OCI-LY1 (cell line): Measurements from ENCODE around the gene TIMM29.
"Not testable (repeated sequence)": the region's sequence is repeated elsewhere in the genome, so short reads cannot be mapped to it uniquely, and the experiment has no call there.

ENCODE experiments used
- H2AFZ ChIP-seq: fragments of 200-600 bp; sonication (generic), shearing (Covaris generic); 2 replicates; pipeline ENCODE4 v1.6.0; 2014; ENCODE audit warnings: antibody characterized with exemption, mild to moderate bottlenecking, low read length
- H3F3A ChIP-seq: fragments of 200-600 bp; sonication (generic), shearing (Covaris generic); 2 replicates; pipeline ENCODE4 v1.6.0; 2014; ENCODE audit warnings: mild to moderate bottlenecking, antibody characterized with exemption, low read length, moderate library complexity; ENCODE audit not compliant: insufficient read depth
- H3K27ac ChIP-seq: fragments of 200-600 bp; sonication (generic); 2 replicates; pipeline ENCODE4 v1.5.1; 2014; ENCODE audit warnings: low read length, mixed run types, mild to moderate bottlenecking, low read depth; ENCODE audit not compliant: poor library complexity, severe bottlenecking
- H3K27me3 ChIP-seq: fragments of 200-600 bp; sonication (generic); 2 replicates; pipeline ENCODE4 v1.6.0; 2014; ENCODE audit warnings: antibody characterized with exemption, mild to moderate bottlenecking, low read length, moderate library complexity; ENCODE audit not compliant: insufficient read depth
- H3K36me3 ChIP-seq: fragments of 200-600 bp; sonication (generic); 2 replicates; pipeline ENCODE4 v1.6.1; 2014; ENCODE audit warnings: mild to moderate bottlenecking, antibody characterized with exemption, low read length, moderate library complexity, mixed read lengths; ENCODE audit not compliant: insufficient read depth
- H3K4me1 ChIP-seq: fragments of 200-600 bp; sonication (generic); 2 replicates; pipeline ENCODE4 v1.5.1; 2014; ENCODE audit warnings: mild to moderate bottlenecking, low read length, moderate library complexity; ENCODE audit not compliant: insufficient read depth, severe bottlenecking
- H3K4me2 ChIP-seq: fragments of 200-600 bp; sonication (generic), shearing (Covaris generic); 2 replicates; pipeline ENCODE4 v1.6.1; 2014; ENCODE audit warnings: low read length
- H3K4me3 ChIP-seq: fragments of 200-600 bp; sonication (generic); 2 replicates; pipeline ENCODE4 v1.5.1; 2014; ENCODE audit warnings: low read length, low read depth, mild to moderate bottlenecking, mixed read lengths; ENCODE audit not compliant: poor library complexity, severe bottlenecking
- H3K79me2 ChIP-seq: fragments of 200-600 bp; shearing (Covaris generic); 2 replicates; pipeline ENCODE4 v1.6.1; 2016; ENCODE audit warnings: mixed run types, low read length, mixed read lengths; ENCODE audit not compliant: insufficient read depth
- H3K9ac ChIP-seq: fragments of 200-600 bp; sonication (generic), shearing (Covaris generic); 2 replicates; pipeline ENCODE4 v1.6.1; 2014; ENCODE audit warnings: mild to moderate bottlenecking, low read length, mixed read lengths
- H3K9me2 ChIP-seq: fragments of 200-600 bp; sonication (generic), shearing (Covaris generic); 2 replicates; pipeline ENCODE4 v1.6.1; 2014; ENCODE audit warnings: low read depth, mild to moderate bottlenecking, low read length, mixed read lengths
- H3K9me3 ChIP-seq: fragments of 200-600 bp; shearing (Covaris generic); 2 replicates; pipeline ENCODE4 v1.6.1; 2014; ENCODE audit warnings: low read length, mixed read lengths
- H4K20me1 ChIP-seq: fragments of 200-600 bp; sonication (generic), shearing (Covaris generic); 2 replicates; pipeline ENCODE4 v1.6.0; 2016; ENCODE audit warnings: mild to moderate bottlenecking, low read length; ENCODE audit not compliant: insufficient read depth
- EZH2 ChIP-seq: fragments of 200-600 bp; sonication (generic), shearing (Covaris generic); IDR thresholded peaks from 2 replicates; pipeline ENCODE4 v1.8.0; 2017; ENCODE audit warnings: borderline replicate concordance, mixed run types, mild to moderate bottlenecking, antibody characterized with exemption, low read length, moderate library complexity, mixed read lengths
- TF ChIP-seq, protein P1 (sequence below): fragments of 200-600 bp; sonication (generic), shearing (Covaris generic); IDR thresholded peaks from 2 replicates; pipeline ENCODE4 v1.5.1; 2017; ENCODE audit warnings: mild to moderate bottlenecking, antibody characterized with exemption, low read length, moderate library complexity, mixed read lengths

TIMM29 gene

DNA sequence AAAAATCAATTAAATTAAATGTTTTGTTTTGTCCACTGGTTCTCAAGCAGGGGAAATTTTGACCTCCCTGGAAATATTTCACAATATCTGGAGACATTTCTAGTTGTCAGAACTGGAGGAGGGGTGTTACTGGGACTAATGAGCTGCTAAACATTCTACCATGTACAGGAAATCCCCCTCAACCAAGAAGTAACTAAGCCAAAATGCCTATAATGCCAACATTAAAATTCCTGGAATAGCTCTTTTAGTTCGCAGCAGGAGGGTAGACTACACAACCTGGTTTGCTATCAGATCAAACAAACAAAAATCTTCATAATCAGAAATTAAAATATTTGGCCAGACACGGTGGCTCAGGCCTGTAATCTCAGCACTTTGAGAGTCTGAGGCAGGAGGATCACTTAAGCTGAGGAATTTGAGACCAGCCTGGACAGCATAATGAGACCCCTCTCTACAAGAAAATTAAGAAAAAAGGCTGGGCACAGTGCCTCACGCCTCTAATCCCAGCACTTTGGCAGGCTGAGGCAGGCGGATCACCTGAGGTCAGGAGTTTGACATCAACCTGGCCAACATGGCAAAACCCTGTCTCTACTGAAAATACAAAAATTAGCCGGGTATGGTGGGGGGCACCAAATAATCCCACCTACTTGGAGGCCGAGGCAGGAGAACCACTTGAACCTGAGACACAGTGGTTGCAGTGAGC lies 18.5 kb downstream of the TIMM29 start:
- no peaks in the 10 kb centered on the region for H3K9me2 ChIP-seq
- H3K4me3 ChIP-seq = no peak overlapping the region
- no peak for TF ChIP-seq EZH2
- TF ChIP-seq, protein P1, sequence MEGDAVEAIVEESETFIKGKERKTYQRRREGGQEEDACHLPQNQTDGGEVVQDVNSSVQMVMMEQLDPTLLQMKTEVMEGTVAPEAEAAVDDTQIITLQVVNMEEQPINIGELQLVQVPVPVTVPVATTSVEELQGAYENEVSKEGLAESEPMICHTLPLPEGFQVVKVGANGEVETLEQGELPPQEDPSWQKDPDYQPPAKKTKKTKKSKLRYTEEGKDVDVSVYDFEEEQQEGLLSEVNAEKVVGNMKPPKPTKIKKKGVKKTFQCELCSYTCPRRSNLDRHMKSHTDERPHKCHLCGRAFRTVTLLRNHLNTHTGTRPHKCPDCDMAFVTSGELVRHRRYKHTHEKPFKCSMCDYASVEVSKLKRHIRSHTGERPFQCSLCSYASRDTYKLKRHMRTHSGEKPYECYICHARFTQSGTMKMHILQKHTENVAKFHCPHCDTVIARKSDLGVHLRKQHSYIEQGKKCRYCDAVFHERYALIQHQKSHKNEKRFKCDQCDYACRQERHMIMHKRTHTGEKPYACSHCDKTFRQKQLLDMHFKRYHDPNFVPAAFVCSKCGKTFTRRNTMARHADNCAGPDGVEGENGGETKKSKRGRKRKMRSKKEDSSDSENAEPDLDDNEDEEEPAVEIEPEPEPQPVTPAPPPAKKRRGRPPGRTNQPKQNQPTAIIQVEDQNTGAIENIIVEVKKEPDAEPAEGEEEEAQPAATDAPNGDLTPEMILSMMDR = no peak
- no peaks in the 10 kb centered on the region for H3F3A ChIP-seq
- no peak overlapping the region for H2AFZ ChIP-seq
- no peaks in the 10 kb centered on the region for H3K9me3 ChIP-seq
- H3K4me1 ChIP-seq = peaks cover 30% of the 10 kb centered on the region
- H3K27me3 ChIP-seq = no peaks in the 10 kb centered on the region
- no peaks in the 10 kb centered on the region for H3K36me3 ChIP-seq
- H3K4me2 ChIP-seq = no peak overlapping the region
- peak overlapping the region; percentile 48 for H3K27ac ChIP-seq
- H3K79me2 ChIP-seq = no peaks in the 10 kb centered on the region
- no peak overlapping the region for H3K9ac ChIP-seq
- no peaks in the 10 kb centered on the region for H4K20me1 ChIP-seq

DNA sequence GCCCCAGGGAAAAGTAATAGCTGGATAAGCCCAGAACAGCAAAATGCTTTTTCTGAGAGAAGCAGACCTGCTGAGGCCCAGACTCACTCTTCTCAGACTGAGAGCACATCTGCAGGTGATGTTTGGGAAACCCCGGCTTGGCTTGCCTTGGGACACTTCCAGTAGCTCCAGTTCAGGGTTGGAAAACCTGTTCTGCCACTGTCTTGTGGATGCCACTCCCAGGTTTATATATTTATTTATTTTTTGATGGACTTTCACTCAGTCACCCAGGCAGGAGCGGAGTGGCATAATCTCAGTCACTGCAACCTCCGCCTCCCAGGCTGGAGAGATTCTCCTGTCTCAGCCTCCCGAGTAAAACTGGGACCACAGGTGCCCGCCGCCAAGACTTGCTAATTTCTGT lies 24.2 kb downstream of the TIMM29 start:
- Histone ChIP-seq H3K4me3 (no peak overlapping the region), H3F3A (no peaks in the 10 kb centered on the region), H3K27ac (peak overlapping the region; percentile 15), H3K79me2 (no peaks in the 10 kb centered on the region), H4K20me1 (no peaks in the 10 kb centered on the region), H3K9me3 (no peaks in the 10 kb centered on the region), H3K9ac (no peak overlapping the region), H2AFZ (no peak overlapping the region), H3K4me2 (no peak overlapping the region), H3K9me2 (no peaks in the 10 kb centered on the region), H3K27me3 (no peaks in the 10 kb centered on the region), H3K36me3 (no peaks in the 10 kb centered on the region), H3K4me1 (peaks cover 26% of the 10 kb centered on the region)
- TF ChIP-seq, protein P1 = no peak
- TF ChIP-seq EZH2 = no peak

DNA sequence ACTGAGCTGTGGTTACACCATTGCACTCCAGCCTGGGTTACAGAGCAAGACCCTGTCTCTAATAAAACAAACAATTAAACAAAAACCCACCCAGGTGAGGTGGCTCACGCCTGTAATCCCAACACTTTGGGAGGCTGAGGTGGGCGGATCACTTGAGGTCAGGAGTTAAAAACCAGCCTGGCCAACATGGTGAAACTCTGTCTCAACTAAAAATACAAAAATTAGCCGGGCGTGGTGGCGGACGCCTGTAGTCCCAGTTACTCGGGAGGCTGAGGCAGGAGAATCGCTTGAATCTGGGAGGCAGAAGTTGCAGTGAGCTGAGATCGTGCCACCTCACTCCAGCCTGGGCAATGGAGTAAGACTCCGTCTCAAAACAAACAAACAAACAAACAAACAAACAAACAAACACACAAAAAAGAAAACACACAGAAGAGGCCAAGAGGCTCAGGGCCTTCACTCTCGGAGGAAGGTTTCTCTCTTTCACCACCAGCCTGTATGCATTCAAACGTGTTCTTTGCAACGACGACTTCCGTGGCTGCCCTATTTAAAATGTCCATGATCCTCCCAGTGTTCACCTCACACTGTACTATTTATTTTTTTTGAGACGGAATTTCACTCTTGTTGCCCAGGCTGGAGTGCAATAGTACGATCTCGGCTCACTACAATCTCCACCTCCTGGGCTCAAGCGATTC lies 30.8 kb downstream of the TIMM29 start:
- not testable (repeated sequence) for H3F3A ChIP-seq, H3K9me3 ChIP-seq, H2AFZ ChIP-seq, H4K20me1 ChIP-seq, H3K36me3 ChIP-seq, H3K27me3 ChIP-seq, H3K9me2 ChIP-seq
- Histone ChIP-seq H3K79me2 (peaks cover 31% of the 10 kb centered on the region), H3K4me3 (peak overlapping the region; percentile 63), H3K4me2 (peak overlapping the region; percentile 71; the same call in 1 of the 2 replicates), H3K4me1 (peaks cover 32% of the 10 kb centered on the region), H3K27ac (peak overlapping the region; percentile 73), H3K9ac (peak overlapping the region; percentile 69; the same call in 1 of the 2 replicates)
